HTR-8/SVneo (cell line): ENCODE measurements around the gene PFKFB4.
A peak's percentile ranks its signal among the peaks of the same experiment; 100 is the strongest.
"Not testable (repeated sequence)": the region's sequence is repeated elsewhere in the genome, so short reads cannot be mapped to it uniquely, and the experiment has no call there.

Experiments used
- DNase-seq: peaks from one replicate; pipeline ENCODE4 v3.0.0; 2011; ENCODE audit warnings: low spot score, mixed read lengths; ENCODE audit not compliant: insufficient read length
- FAIRE-seq: peaks from 2 replicates; lab custom pipeline; 2011; peaks lifted over from hg19 to GRCh38; lab: Jason Lieb, UNC

The PFKFB4 gene

DNA sequence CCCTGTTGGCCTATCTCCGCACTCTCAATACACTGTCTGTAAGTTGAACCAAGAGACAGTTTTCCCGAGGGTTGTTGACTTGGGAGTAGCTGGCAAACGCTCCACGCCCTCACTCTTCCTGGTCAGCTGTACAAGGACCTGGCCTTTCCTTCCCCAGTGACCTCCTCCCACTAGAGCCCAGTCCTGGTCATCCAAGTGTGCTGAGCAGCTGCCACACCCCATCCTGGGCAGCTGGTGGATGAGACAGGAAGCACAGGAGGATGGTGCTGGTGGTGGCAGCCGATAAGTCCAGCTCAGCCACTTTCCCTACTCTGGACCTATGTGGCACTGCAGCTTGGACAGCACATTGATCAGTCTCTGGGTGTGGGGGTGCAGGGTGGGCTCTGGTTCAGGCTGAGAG, 19.8 kb downstream of the PFKFB4 start:
- FAIRE-seq (peak; percentile 23), DNase-seq (no peak)

DNA sequence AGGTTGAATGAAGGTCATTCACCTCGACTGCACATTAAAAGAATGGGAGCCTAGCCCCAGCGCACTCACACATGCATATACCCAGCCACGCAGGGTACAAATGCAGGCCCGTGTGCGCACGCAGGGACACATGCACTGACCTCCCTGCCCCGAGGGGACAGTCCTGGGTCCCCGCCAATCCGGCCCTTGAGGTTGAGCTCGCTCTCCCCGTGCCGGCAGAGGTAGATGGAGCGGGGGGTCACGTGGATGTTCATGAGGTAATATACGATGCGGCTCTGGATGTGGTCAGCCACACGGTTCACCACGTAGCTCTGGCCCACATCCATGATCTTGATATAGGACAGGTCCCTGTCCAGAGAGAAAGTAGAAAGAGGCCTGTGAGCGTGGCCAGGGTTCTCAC, 20.5 kb downstream of the PFKFB4 start:
- DNase-seq: no peak
- no peak for FAIRE-seq

DNA sequence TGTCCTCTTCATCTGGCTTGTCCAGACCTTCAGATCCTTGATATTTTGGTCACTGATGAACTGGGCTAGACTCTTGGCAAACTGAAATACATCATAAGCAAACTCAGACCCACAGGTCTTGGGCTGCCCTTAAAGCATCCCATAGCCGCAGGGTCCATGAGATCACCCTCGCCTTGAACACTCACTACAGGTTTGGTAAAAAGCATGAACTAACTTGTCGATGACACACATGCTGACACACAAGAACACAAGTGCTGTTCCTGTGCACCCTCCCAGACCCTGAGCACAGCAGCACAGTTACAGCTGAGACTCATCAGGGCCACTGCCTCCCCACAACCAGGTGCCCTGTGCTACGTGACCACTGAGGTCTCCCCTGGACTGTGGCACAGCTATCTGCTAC, 21.0 kb downstream of the PFKFB4 start:
- DNase-seq (no peak), FAIRE-seq (peak; percentile 9)

- FAIRE-seq: no peak
These were observed 23.6 kb downstream of the PFKFB4 start for GRCh38 chr3:48532977-48533337.

GRCh38 chr3:48532271-48532976, 24.2 kb downstream of the PFKFB4 start:
- no peak for DNase-seq
- FAIRE-seq: no peak

More at GRCh38 chr3:48532977-48533337, 23.6 kb downstream of the PFKFB4 start:
- no peak for DNase-seq

GRCh38 chr3:48530701-48531100, 25.9 kb downstream of the PFKFB4 start:
- FAIRE-seq, DNase-seq: not testable (repeated sequence)

DNA sequence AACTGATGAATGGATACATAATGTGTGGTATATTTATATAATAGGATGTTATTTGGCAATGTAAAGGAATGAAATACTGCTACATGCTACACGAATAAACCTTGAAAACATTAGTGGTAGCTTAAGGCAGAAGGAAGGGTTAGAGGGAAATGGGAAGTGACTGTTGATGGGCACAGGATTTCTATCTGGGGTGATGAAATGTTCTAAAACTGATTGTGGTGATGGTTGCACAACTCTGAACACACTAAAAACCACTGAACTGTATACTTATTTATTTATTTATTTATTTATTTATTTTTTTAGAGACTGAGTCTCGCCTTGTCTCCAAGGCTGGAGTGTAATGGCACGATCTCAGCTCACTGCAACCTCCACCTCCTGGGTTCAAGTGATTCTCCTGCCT, 27.8 kb downstream of the PFKFB4 start:
- DNase-seq: no peak
- FAIRE-seq: no peak

DNA sequence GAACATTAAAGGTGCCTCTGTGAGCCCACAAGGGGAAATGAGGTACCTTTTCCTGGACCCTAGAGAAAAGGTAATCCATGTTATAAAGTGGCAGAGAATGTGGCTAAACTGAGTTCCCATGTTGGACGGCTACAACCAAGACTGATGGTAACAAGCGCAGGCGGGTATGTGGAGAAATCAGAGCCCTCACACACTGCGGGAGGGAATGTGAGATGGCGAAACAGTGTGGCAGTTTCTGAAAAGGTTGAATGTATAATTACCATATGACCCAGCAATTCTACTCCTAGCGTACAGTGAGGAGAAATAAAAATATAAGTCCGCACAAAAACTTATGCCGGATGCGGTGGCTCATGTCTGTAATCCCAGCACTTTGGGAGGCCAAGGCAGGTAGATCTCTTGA, 28.6 kb downstream of the PFKFB4 start:
- no peak for FAIRE-seq
- DNase-seq: no peak

- no peak for FAIRE-seq
These were observed 31.6 kb downstream of the PFKFB4 start for GRCh38 chr3:48524970-48525369.

DNA sequence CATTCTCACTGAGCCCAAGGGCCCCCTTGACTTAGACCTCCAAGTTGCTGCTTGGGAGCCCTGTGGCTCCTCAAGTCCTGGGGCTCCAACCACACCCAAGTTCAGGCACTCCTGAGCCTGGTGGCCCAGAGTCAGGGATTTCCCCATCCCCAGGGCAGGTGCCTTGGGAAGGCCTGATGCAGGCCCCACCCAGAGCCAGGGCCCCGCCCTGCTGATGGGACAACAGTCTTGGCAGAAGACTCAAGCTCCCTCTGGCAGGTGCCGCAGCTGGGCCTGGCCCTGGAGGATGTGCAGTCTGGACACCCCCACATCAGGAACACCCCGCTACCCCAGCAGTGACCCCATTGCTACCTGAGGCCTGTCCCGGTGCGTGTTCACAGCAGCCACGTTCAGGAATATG, 35.0 kb downstream of the PFKFB4 start:
- FAIRE-seq (no peak), DNase-seq (no peak)

More at GRCh38 chr3:48524970-48525369, 31.6 kb downstream of the PFKFB4 start:
- no peak for DNase-seq

DNA sequence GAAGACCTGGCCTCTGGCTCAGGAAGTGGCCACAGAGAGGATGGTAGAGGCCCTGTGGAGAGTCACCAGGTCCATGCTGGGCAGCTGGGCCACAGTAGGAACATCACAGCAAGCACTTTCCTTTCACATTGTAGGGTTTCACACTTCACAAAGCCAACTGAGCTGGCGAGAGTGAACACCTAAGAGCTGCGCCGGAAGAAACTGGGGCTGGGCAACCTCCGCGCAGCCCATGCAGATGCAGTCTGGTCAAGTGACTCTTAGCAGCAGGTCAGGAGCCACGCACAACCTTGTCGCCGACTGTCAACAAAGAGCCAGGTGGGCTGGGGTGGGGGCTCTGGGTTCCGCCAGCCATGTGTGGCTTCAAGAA, 37.3 kb downstream of the PFKFB4 start:
- FAIRE-seq (no peak), DNase-seq (no peak)

- FAIRE-seq (no peak), DNase-seq (no peak)
These were observed 37.8 kb downstream of the PFKFB4 start for GRCh38 chr3:48518638-48519276.

- FAIRE-seq (no peak), DNase-seq (no peak)
These were observed 38.5 kb downstream of the PFKFB4 start for GRCh38 chr3:48518069-48518468.

- FAIRE-seq (no peak), DNase-seq (no peak)
These were observed 40.0 kb downstream of the PFKFB4 start for GRCh38 chr3:48516571-48516970.

DNA sequence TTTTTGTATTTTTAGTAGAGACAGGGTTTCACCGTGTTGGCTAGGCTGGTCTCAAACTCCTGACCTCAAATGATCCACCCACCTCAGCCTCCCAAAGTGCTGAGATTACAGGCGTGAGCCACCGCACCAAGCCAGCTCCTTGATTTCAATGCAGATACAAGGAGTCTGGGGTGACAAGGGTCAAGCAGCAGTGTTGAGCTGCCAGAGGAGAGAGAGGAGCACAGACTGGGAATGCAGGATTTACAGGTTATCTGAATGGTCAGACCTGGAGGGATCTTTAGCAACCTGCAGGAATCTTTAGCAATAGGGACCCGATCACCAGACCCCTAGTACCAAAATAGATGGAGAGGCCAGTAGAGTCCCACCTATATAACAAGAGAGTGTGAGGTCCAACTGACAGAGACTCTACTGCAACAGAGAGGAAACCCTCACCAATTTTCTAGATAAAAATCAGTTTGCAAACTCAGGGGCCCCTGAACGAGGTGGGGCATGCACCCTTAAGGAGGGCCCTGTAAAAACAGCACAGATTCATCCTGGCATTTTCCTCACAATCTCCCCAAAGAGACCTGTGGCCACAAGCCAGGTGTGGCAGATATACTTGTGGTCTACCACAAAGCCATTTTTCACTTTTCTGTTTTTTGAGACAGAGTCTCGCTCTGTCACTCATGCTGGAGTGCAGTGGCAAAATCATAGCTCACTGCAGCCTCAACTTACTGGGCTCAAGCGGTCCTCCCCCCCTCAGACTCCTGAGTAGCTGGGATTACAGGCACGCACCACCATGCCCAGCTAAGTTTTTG, 42.0 kb downstream of the PFKFB4 start:
- FAIRE-seq (no peak), DNase-seq (no peak)

DNA sequence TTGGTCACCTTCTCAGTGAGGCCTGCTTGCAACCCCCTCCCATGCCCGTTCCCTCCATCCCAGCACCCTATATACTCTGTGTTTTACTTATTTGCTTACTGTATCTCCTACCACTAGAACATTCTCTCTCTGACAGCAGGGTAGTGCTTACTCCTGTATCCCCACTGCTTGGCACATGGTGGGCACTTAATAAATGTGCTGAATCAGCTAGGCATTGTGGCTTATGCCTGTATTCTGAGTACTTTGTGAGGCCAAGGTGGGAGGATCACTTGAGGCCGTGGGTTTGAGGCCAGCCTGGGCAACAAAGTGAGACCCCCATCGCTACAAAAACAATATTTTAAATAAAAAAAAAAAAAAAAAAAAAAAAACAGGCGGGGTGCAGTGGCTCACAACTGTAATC, 45.1 kb downstream of the PFKFB4 start:
- DNase-seq (no peak), FAIRE-seq (no peak)

- FAIRE-seq: peak; percentile 93
- DNase-seq: peak; percentile 92
These were observed 49.1 kb downstream of the PFKFB4 start for GRCh38 chr3:48507256-48508061.

DNA sequence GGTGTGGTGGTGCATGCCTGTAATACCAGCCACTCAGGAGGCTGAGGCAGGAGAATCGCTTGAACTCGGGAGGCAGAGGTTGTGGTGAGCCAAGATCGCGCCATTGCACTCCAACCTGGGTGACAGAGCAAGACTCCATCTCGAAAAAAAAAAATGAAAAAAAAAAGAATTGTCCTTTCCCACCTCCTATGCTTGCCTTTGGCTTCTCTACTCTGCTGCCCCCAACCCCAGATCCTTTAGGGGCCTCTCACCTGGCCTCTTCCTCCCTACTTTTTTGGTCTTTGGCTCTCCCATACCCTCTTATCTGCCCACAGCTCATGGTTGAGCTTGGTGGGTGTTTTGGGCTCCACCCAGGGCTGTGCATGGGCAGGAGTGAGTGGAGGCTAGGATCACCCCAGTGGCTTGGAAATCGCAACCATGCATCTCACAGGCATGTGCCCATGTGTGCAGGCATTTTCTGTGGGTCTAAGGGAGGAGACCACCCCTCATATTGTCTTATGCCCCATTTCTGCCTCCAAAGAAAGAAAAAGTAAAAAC, 50.6 kb downstream of the PFKFB4 start:
- no peak for DNase-seq
- no peak for FAIRE-seq

DNA sequence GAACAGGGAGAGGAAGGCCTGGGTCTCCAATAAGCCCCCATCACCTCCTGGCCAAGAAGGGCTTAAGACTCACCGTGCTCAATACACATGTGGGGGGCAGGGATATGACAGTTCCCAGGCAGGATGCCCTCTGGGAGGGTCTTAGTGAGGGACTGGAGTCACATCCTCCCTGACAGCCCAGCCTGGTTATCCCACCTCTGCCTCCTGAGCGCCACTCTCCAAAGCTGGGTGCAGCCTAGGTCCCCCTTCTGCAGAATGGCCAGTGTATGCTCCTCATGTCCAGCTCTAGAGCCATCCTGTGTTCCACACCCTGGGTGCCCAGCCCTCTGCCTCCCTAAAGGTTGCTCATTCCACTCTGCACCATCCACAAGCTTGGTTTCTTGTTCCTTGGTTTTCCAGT, 51.5 kb downstream of the PFKFB4 start:
- DNase-seq (no peak), FAIRE-seq (no peak)
